MM.1S (cell line): Measurements from ENCODE around the gene SAFB.

Experiments
- DNase-seq: peaks from one replicate; pipeline ENCODE4 v3.0.0-alpha.2; 2015
- H2AFZ ChIP-seq: fragments of 300-600 bp; sonication (generic); 2 replicates; pipeline ENCODE4 v1.6.0; 2016; ENCODE audit warnings: antibody characterized with exemption, low read length
- H3F3A ChIP-seq: fragments of 300-600 bp; sonication (generic); 2 replicates; pipeline ENCODE4 v1.6.1; 2016; ENCODE audit warnings: mild to moderate bottlenecking, antibody characterized with exemption, low read length, moderate library complexity, mixed read lengths; ENCODE audit not compliant: insufficient read depth
- H3K27ac ChIP-seq: fragments of 300-600 bp; sonication (generic); 2 replicates; pipeline ENCODE4 v1.5.1; 2016; ENCODE audit warnings: mild to moderate bottlenecking, low read length
- H3K27me3 ChIP-seq: fragments of 300-600 bp; sonication (generic); replicated peaks from 2 replicates; pipeline ENCODE4 v1.6.0; 2016; ENCODE audit warnings: low read length; ENCODE audit not compliant: insufficient read depth
- H3K36me3 ChIP-seq: fragments of 300-600 bp; sonication (generic); replicated peaks from 2 replicates; pipeline ENCODE4 v1.6.1; 2016; ENCODE audit warnings: mild to moderate bottlenecking, low read length, mixed read lengths; ENCODE audit not compliant: insufficient read depth
- H3K4me1 ChIP-seq: fragments of 300-600 bp; sonication (generic); 2 replicates; pipeline ENCODE4 v1.6.1; 2016; ENCODE audit warnings: low read length, mixed read lengths
- H3K4me2 ChIP-seq: fragments of 300-600 bp; sonication (generic); 2 replicates; pipeline ENCODE4 v1.6.0; 2016; ENCODE audit warnings: low read depth, low read length
- H3K4me3 ChIP-seq: fragments of 300-600 bp; sonication (generic); 2 replicates; pipeline ENCODE4 v1.5.1; 2016; ENCODE audit warnings: low read length, mixed read lengths
- H3K79me2 ChIP-seq: fragments of 300-600 bp; sonication (generic); 2 replicates; pipeline ENCODE4 v1.6.1; 2016; ENCODE audit warnings: mixed run types, low read length, mixed read lengths
- H3K9ac ChIP-seq: fragments of 300-600 bp; sonication (generic); 2 replicates; pipeline ENCODE4 v1.6.1; 2016; ENCODE audit warnings: low read length, mixed read lengths
- H3K9me2 ChIP-seq: fragments of 300-600 bp; sonication (generic); replicated peaks from 2 replicates; pipeline ENCODE4 v1.6.1; 2016; ENCODE audit warnings: mild to moderate bottlenecking, low read length, mixed read lengths; ENCODE audit not compliant: insufficient read depth
- H3K9me3 ChIP-seq: fragments of 300-600 bp; sonication (generic); replicated peaks from 2 replicates; pipeline ENCODE4 v1.6.1; 2016; ENCODE audit warnings: mild to moderate bottlenecking, low read length, mixed read lengths; ENCODE audit not compliant: insufficient read depth
- H4K20me1 ChIP-seq: fragments of 300-600 bp; sonication (generic); 2 replicates; pipeline ENCODE4 v1.6.1; 2016; ENCODE audit warnings: mild to moderate bottlenecking, low read length, moderate library complexity, mixed read lengths; ENCODE audit not compliant: insufficient read depth
- EZH2 ChIP-seq: fragments of 300-600 bp; sonication (generic); optimal IDR thresholded peaks from 2 replicates; pipeline ENCODE3; 2017; ENCODE audit warnings: low read depth, mild to moderate bottlenecking, antibody characterized with exemption, low read length, mixed read lengths
- EZH2phosphoT487 ChIP-seq: fragments of 300-600 bp; sonication (generic); IDR thresholded peaks from 2 replicates; pipeline ENCODE4 v1.6.1; 2018; ENCODE audit warnings: antibody characterized with exemption, low read length
- TF ChIP-seq, protein P1 (sequence below): fragments of 300-600 bp; sonication (generic); IDR thresholded peaks from 2 replicates; pipeline ENCODE4 v1.5.1; 2016; ENCODE audit warnings: antibody characterized with exemption, low read length, mixed read lengths

The SAFB gene

GRCh38 chr19:5676772-5677105, 53.9 kb downstream of the SAFB start:
- TF ChIP-seq, protein P1, sequence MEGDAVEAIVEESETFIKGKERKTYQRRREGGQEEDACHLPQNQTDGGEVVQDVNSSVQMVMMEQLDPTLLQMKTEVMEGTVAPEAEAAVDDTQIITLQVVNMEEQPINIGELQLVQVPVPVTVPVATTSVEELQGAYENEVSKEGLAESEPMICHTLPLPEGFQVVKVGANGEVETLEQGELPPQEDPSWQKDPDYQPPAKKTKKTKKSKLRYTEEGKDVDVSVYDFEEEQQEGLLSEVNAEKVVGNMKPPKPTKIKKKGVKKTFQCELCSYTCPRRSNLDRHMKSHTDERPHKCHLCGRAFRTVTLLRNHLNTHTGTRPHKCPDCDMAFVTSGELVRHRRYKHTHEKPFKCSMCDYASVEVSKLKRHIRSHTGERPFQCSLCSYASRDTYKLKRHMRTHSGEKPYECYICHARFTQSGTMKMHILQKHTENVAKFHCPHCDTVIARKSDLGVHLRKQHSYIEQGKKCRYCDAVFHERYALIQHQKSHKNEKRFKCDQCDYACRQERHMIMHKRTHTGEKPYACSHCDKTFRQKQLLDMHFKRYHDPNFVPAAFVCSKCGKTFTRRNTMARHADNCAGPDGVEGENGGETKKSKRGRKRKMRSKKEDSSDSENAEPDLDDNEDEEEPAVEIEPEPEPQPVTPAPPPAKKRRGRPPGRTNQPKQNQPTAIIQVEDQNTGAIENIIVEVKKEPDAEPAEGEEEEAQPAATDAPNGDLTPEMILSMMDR: no peak
- TF ChIP-seq EZH2: no peak
- peaks cover 7% of the 10 kb centered on the region for H3K4me1 ChIP-seq
- DNase-seq: peak; percentile 5
- H3F3A ChIP-seq: no peaks in the 10 kb centered on the region
- H3K9me3 ChIP-seq: no peaks in the 10 kb centered on the region
- no peak overlapping the region for H3K27ac ChIP-seq
- no peaks in the 10 kb centered on the region for H3K9me2 ChIP-seq
- peaks cover 13% of the 10 kb centered on the region for H3K79me2 ChIP-seq
- no peaks in the 10 kb centered on the region for H3K36me3 ChIP-seq
- no peak overlapping the region for H3K4me3 ChIP-seq
- peaks cover 2% of the 10 kb centered on the region; the same call in 1 of the 2 replicates for H3K27me3 ChIP-seq
- H4K20me1 ChIP-seq: no peaks in the 10 kb centered on the region
- no peak overlapping the region for H2AFZ ChIP-seq
- H3K4me2 ChIP-seq: no peak overlapping the region
- H3K9ac ChIP-seq: no peak overlapping the region

GRCh38 chr19:5677136-5677535, 54.3 kb downstream of the SAFB start:
- Histone ChIP-seq H3K4me2 (no peak overlapping the region), H3K4me3 (no peak overlapping the region), H2AFZ (no peak overlapping the region), H3K9me3 (no peaks in the 10 kb centered on the region), H3K4me1 (peaks cover 7% of the 10 kb centered on the region), H3K9me2 (no peaks in the 10 kb centered on the region), H3F3A (no peaks in the 10 kb centered on the region), H3K27me3 (peaks cover 6% of the 10 kb centered on the region), H4K20me1 (no peaks in the 10 kb centered on the region), H3K9ac (no peak overlapping the region), H3K36me3 (no peaks in the 10 kb centered on the region), H3K79me2 (peaks cover 13% of the 10 kb centered on the region), H3K27ac (no peak overlapping the region)
- no peak for TF ChIP-seq EZH2phosphoT487
- TF ChIP-seq, protein P1: no peak
- TF ChIP-seq EZH2: no peak
- DNase-seq: no peak

- H3K36me3 ChIP-seq: no peaks in the 10 kb centered on the region
- no peak overlapping the region for H2AFZ ChIP-seq
- no peak overlapping the region for H3K4me2 ChIP-seq
- H3K4me1 ChIP-seq: peaks cover 7% of the 10 kb centered on the region
- no peak overlapping the region for H3K4me3 ChIP-seq
- H3K27me3 ChIP-seq: peaks cover 10% of the 10 kb centered on the region
- H4K20me1 ChIP-seq: no peaks in the 10 kb centered on the region
- H3K9me2 ChIP-seq: no peaks in the 10 kb centered on the region
- H3K79me2 ChIP-seq: peaks cover 13% of the 10 kb centered on the region
- H3K27ac ChIP-seq: no peak overlapping the region
- TF ChIP-seq, protein P1: no peak
- TF ChIP-seq EZH2phosphoT487: no peak
- no peak for TF ChIP-seq EZH2
- no peak overlapping the region for H3K9ac ChIP-seq
- H3F3A ChIP-seq: no peaks in the 10 kb centered on the region
- no peaks in the 10 kb centered on the region for H3K9me3 ChIP-seq
- no peak for DNase-seq
Measured at GRCh38 chr19:5677580-5677979, 54.7 kb downstream of the SAFB start.
